Stimulated activated CD8-positive, alpha-beta memory T cell treated with anti-CD3 and anti-CD28 coated beads, Interleukin-15, amount 100 ng/mL, for 48 hours (primary cell): ENCODE data around the gene GRIPAP1.

Source experiments
- DNase-seq, 2 donors: peaks; one replicate each; pipeline ENCODE4 v3.0.0-alpha.2; 2020; ENCODE audit warnings: low read depth in 2 of 2

The GRIPAP1 gene

DNA sequence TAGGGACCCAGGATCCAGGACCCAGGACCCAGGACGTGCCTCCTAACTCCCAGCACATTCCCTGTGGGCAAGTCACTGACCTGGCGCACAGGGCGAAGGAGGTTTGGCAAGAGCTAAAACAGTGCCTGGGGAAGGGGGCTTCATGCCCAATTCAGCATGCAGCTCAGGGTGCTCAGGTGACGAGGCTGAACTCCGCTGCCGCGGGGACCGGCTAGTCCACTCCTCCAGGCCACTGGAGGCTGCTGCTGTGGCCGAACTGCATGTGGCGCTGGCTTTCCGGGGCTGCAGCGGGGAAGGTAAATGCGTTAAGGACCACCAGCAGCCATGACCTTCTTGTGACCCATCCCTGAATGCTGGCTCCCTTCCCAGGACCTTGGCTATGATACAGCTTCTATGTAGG is 78.3 kb downstream of the GRIPAP1 start:
- DNase-seq: no peak
